Lower leg skin (tissue), 4 donors: ENCODE data around the gene RBPJ. TPM values are rescaled to one million over a fixed set of nuclear protein-coding genes. Genes with fewer than 3 reads are reported as not detected.

Source experiments
- DNase-seq, 2 donors: peaks; one replicate each; pipeline ENCODE4 v3.0.0-alpha.2; 2019; ENCODE audit warnings: low spot score in 2 of 2
- H3K4me3 ChIP-seq: fragments of 200-600 bp; sonication (generic); 2 replicates; pipeline ENCODE4 v1.5.1; 2017; ENCODE audit warnings: mild to moderate bottlenecking, low read depth; ENCODE audit not compliant: poor library complexity, severe bottlenecking
- CTCF ChIP-seq, 3 donors: fragments of 450-650 bp; IDR thresholded peaks; one replicate each; pipeline ENCODE4 v1.5.1; 2016; ENCODE audit warnings: antibody characterized with exemption in 3 of 3, mild to moderate bottlenecking in 3 of 3, moderate library complexity in 2 of 3
- POLR2A ChIP-seq, 2 donors: fragments of 450-650 bp; IDR thresholded peaks; one replicate each; pipeline ENCODE4 v1.6.1; 2016 to 2017; ENCODE audit warnings: antibody characterized with exemption in 2 of 2, mild to moderate bottlenecking in 1 of 2, moderate library complexity in 1 of 2
- WGBS, 2 donors: methylation state at CpG; one replicate each; pipeline ENCODE4 v1.1.5; 2018; 5-methylcytosine and 5-hydroxymethylcytosine counted together
- intact Hi-C: fragments of 100-400 bp; cut with DNase I; formaldehyde crosslinking; loops from one replicate; pipeline ENCODE4 v1.15.0; 2023; ENCODE audit warnings: low total_unique reads
- total RNA-seq, 4 donors: library from RNA; depleted of rRNA; stranded (reverse); fragments of >200 nt; gene quantifications; one replicate each; pipeline ENCODE4 v1.1.0, GENCODE V29; 2016

RBPJ gene
- total RNA-seq, 4 donors from 2014 or later, result 41.1 to 48.3 (median 45.5) TPM

GRCh38 chr4:26482508-26483462 lies 162.0 kb downstream of the RBPJ start:
- WGBS, 2 donors, result 74 to 89% methylated on average over 3 of the region's 3 CpGs
- H3K4me3 ChIP-seq, result no peak overlapping the region
- DNase-seq, result no peak
- intact Hi-C loops, result no loop called here
- TF ChIP-seq POLR2A (IDR thresholded peaks at IDR 0.05) (no peak), CTCF (IDR thresholded peaks at IDR 0.05) (no peak)

- no peak overlapping the region for H3K4me3 ChIP-seq
- intact Hi-C loops, result no loop called here
- no peak for TF ChIP-seq POLR2A (IDR thresholded peaks at IDR 0.05)
- no peak for TF ChIP-seq CTCF (IDR thresholded peaks at IDR 0.05)
- no peak for DNase-seq
- WGBS, 2 donors, result 35 to 40% methylated on average over 2 of the region's 2 CpGs
Observed at GRCh38 chr4:26484032-26484515, 163.3 kb downstream of the RBPJ start.

- no peak for DNase-seq
- TF ChIP-seq POLR2A (IDR thresholded peaks at IDR 0.05), result no peak
- no peak for TF ChIP-seq CTCF (IDR thresholded peaks at IDR 0.05)
- intact Hi-C loops, result no loop called here
- 69 to 76% methylated on average over 5 of the region's 5 CpGs for WGBS, 2 donors
- H3K4me3 ChIP-seq, result no peak overlapping the region
Observed at GRCh38 chr4:26484516-26484915, 163.7 kb downstream of the RBPJ start.

Other genes with a start within 250 kb of the RBPJ start
- gene CCKAR, start 169.5 kb downstream of the RBPJ start, total RNA-seq, result not detected